Measurements from ENCODE around the gene AAGAB.

GRCh38 chr15:67227846-67228245 is 26.6 kb downstream of the AAGAB start:
- no peak for TF ChIP-seq CTCF (IDR thresholded peaks at IDR 0.05)
- TF ChIP-seq EZH2 (IDR thresholded peaks at IDR 0.05), result no peak
- no peak for TF ChIP-seq EZH2phosphoT487 (IDR thresholded peaks at IDR 0.05)
